SK-N-SH (cell line): ENCODE data around the gene ALDH5A1. TPM values are rescaled to one million over a fixed set of nuclear protein-coding genes. Genes with fewer than 3 reads are reported as not detected.

Experiments used
- CTCF ChIA-PET: fragments of 300-600, 350-600 bp; formaldehyde crosslinking; extraction: SDS; loops from one replicate; lab custom pipeline; 2021; lab: Yijun Ruan, JAX
- POLR2A ChIA-PET: fragments of 350-600 bp; sonication (Branson Sonifier 250); formaldehyde crosslinking; extraction: SDS; loops from one replicate; lab custom pipeline; 2020; ENCODE audit warnings: antibody characterized with exemption, inconsistent platforms; lab: Yijun Ruan, JAX
- DNase-seq: peaks from one replicate; pipeline ENCODE4 v3.0.0; 2012
- H2AFZ ChIP-seq: fragments of 200-600 bp; sonication (generic); 2 replicates; pipeline ENCODE4 v1.8.1; 2016; ENCODE audit warnings: antibody characterized with exemption, mild to moderate bottlenecking, low read depth
- H3F3A ChIP-seq: fragments of 200-600 bp; sonication (generic); replicated peaks from 2 replicates; pipeline ENCODE3; 2016; ENCODE audit warnings: antibody characterized with exemption, mild to moderate bottlenecking; ENCODE audit not compliant: insufficient read depth
- H3K27ac ChIP-seq, 2 experiments: fragments of 200-500 bp in 1 of 2; fragments of 200-600 bp in 1 of 2; sonication (Bioruptor generic) in 1 of 2; sonication (generic), shearing (Covaris generic) in 1 of 2; 2 replicates each; pipeline versions ENCODE4 v1.5.1 to v1.6.1; 2014 to 2016; ENCODE audit warnings: low read depth in 2 of 2, inconsistent platforms in 1 of 2, low read length in 1 of 2, mild to moderate bottlenecking in 1 of 2, mixed read lengths in 1 of 2
- H3K27me3 ChIP-seq: fragments of 200-600 bp; sonication (generic), shearing (Covaris generic); 2 replicates; pipeline ENCODE4 v1.6.1; 2016; ENCODE audit warnings: mixed run types; ENCODE audit not compliant: insufficient read depth
- H3K36me3 ChIP-seq, 2 experiments: fragments of 200-500 bp in 1 of 2; fragments of 200-600 bp in 1 of 2; sonication (Bioruptor generic) in 1 of 2; sonication (generic) in 1 of 2; replicated peaks in 1 of 2; 2 replicates each; pipeline versions ENCODE3 to v1.5.1; 2014 to 2016; ENCODE audit warnings: low read length in 1 of 2, mild to moderate bottlenecking in 1 of 2; ENCODE audit not compliant: insufficient read depth in 2 of 2, control insufficient read depth in 1 of 2
- H3K4me1 ChIP-seq, 2 experiments: fragments of 200-500 bp in 1 of 2; fragments of 200-600 bp in 1 of 2; sonication (Bioruptor generic) in 1 of 2; sonication (generic), shearing (Covaris generic) in 1 of 2; 2 replicates each; pipeline versions ENCODE4 v1.5.1 to v1.6.1; 2014 to 2016; ENCODE audit warnings: low read depth in 1 of 2, low read length in 1 of 2, mixed run types in 1 of 2; ENCODE audit not compliant: insufficient read depth in 2 of 2, control insufficient read depth in 1 of 2
- H3K4me2 ChIP-seq: fragments of 200-600 bp; sonication (generic), shearing (Covaris generic); 2 replicates; pipeline ENCODE4 v1.6.1; 2017; ENCODE audit warnings: mixed run types
- H3K4me3 ChIP-seq, 2 experiments: fragments of 200-500 bp in 1 of 2; fragments of 200-600 bp in 1 of 2; sonication (Bioruptor generic) in 1 of 2; sonication (generic), shearing (Covaris generic) in 1 of 2; 2 replicates each; pipeline versions ENCODE4 v1.5.1 to v1.8.1; 2014 to 2016; ENCODE audit warnings: low read depth in 2 of 2, inconsistent platforms in 1 of 2, low read length in 1 of 2, mild to moderate bottlenecking in 1 of 2, mixed read lengths in 1 of 2, moderate library complexity in 1 of 2
- H3K79me2 ChIP-seq: fragments of 200-600 bp; sonication (generic); 2 replicates; pipeline ENCODE4 v1.8.1; 2017; ENCODE audit warnings: mild to moderate bottlenecking; ENCODE audit not compliant: insufficient read depth
- H3K9ac ChIP-seq: fragments of 200-600 bp; sonication (generic); 2 replicates; pipeline ENCODE4 v1.6.1; 2017; ENCODE audit warnings: mixed run types
- H3K9me2 ChIP-seq: fragments of 200-600 bp; sonication (generic); 2 replicates; pipeline ENCODE4 v1.6.1; 2017; ENCODE audit warnings: mixed run types
- H3K9me3 ChIP-seq: fragments of 200-600 bp; sonication (generic); 2 replicates; pipeline ENCODE4 v1.6.1; 2017; ENCODE audit warnings: mixed run types, mild to moderate bottlenecking, moderate library complexity
- H4K20me1 ChIP-seq: fragments of 200-600 bp; sonication (generic); 2 replicates; pipeline ENCODE4 v1.6.1; 2017; ENCODE audit warnings: mild to moderate bottlenecking, mixed run types; ENCODE audit not compliant: insufficient read depth
- EZH2phosphoT487 ChIP-seq: fragments of 200-600 bp; sonication (generic); IDR thresholded peaks from 2 replicates; pipeline ENCODE4 v1.6.1; 2017; ENCODE audit warnings: low read depth, mixed run types, mild to moderate bottlenecking, antibody characterized with exemption, moderate library complexity, borderline replicate concordance
- FOSL2 ChIP-seq: IDR thresholded peaks from 2 replicates; pipeline ENCODE4 v1.4.0; 2012; ENCODE audit warnings: low read depth, mild to moderate bottlenecking, moderate library complexity, borderline replicate concordance
- FOXM1 ChIP-seq: IDR thresholded peaks from 2 replicates; pipeline ENCODE4 v1.4.0; 2012; ENCODE audit warnings: low read depth, mild to moderate bottlenecking
- GABPA ChIP-seq: IDR thresholded peaks from 2 replicates; pipeline ENCODE4 v1.4.0; 2012; ENCODE audit warnings: low read depth, mild to moderate bottlenecking
- MXI1 ChIP-seq: IDR thresholded peaks from 2 replicates; pipeline ENCODE4 v1.6.1; 2012; ENCODE audit warnings: mild to moderate bottlenecking, low read depth, low read length, improper control_type of control experiment
- NFIC ChIP-seq: IDR thresholded peaks from 2 replicates; pipeline ENCODE4 v1.4.0; 2012; ENCODE audit warnings: borderline replicate concordance
- SIN3A ChIP-seq: IDR thresholded peaks from 2 replicates; pipeline ENCODE4 v1.6.1; 2012; ENCODE audit warnings: low read depth, mild to moderate bottlenecking, low read length, moderate library complexity, borderline replicate concordance
- TCF12 ChIP-seq: IDR thresholded peaks from 2 replicates; pipeline ENCODE4 v1.4.0; 2012
- YY1 ChIP-seq: IDR thresholded peaks from 2 replicates; pipeline ENCODE4 v1.4.0; 2012; ENCODE audit warnings: low read depth, mild to moderate bottlenecking
- WGBS: methylation state at CpG from one replicate; pipeline ENCODE4 v1.1.6; 2017; ENCODE audit warnings: low lambda C conversion rate; 5-methylcytosine and 5-hydroxymethylcytosine counted together
- polyA plus RNA-seq, 3 experiments: library from polyadenylated mRNA; depleted of rRNA; stranded (reverse); fragments of >200 nt; gene quantifications; 2 replicates each; pipeline ENCODE4 v1.2.3, GENCODE V29; 2012
- TF ChIP-seq, protein P1 (sequence below): IDR thresholded peaks from 2 replicates; pipeline ENCODE4; 2012
- TF ChIP-seq, protein P2 (sequence below): IDR thresholded peaks from 2 replicates; pipeline ENCODE4 v1.6.1; 2012; ENCODE audit warnings: mild to moderate bottlenecking, low read depth, low read length, moderate library complexity

ALDH5A1 gene
- polyA plus RNA-seq, 1 of the 3 experiments (the other 2 are of a cell fraction), result 3.0 TPM

DNA sequence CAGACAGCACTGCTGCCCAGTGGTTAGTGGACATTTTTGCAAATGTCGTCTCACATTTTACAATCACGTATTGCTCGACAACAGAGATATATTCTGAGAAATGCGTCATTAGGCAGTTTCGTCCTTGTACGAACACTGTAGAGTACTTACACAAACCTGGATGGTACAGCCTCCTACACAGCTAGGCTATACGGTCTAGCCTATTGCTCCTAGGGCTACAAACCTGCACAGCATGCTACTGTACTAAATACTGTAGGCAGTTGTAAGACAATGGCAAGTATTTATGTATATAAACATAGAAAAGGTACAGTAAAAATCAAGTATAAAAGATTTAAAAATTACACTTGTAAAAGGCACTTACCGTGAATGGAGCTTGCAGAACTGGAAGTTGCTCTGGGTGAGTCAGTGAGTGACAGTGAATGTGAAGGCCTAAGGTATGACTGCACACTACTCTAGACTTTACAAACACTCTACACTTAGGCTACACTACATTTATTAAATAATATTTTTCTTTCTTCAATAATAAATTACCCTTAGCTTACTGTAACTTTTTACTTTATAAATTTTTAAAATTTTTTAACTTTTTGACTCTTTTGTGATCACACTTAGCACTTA lies 43.1 kb downstream of the ALDH5A1 start:
- Histone ChIP-seq H3K9me2 (no peaks in the 10 kb centered on the region), H3K4me1 (peaks cover 5 to 14% of the 10 kb centered on the region in 2 experiments; a peak in 3 of 4 replicates), H3K36me3 (peaks cover 0 to 4% of the 10 kb centered on the region in 2 experiments), H3K79me2 (no peaks in the 10 kb centered on the region), H4K20me1 (no peaks in the 10 kb centered on the region), H3F3A (peaks cover 3% of the 10 kb centered on the region), H3K27ac (no peak overlapping the region), H3K4me2 (0 out of 2 replicates have a peak overlapping the region, but pooled peaks have one; percentile 16), H3K4me3 (no peak overlapping the region), H2AFZ (no peak overlapping the region), H3K27me3 (no peaks in the 10 kb centered on the region), H3K9ac (no peak overlapping the region), H3K9me3 (no peaks in the 10 kb centered on the region)
- 94% methylated on average over 8 of the region's 8 CpGs for WGBS
- TF ChIP-seq, protein P1, sequence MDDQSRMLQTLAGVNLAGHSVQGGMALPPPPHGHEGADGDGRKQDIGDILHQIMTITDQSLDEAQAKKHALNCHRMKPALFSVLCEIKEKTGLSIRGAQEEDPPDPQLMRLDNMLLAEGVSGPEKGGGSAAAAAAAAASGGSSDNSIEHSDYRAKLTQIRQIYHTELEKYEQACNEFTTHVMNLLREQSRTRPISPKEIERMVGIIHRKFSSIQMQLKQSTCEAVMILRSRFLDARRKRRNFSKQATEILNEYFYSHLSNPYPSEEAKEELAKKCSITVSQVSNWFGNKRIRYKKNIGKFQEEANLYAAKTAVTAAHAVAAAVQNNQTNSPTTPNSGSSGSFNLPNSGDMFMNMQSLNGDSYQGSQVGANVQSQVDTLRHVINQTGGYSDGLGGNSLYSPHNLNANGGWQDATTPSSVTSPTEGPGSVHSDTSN, result 0 out of 2 replicates have a peak, but pooled peaks have one; percentile 7
- no peak for TF ChIP-seq EZH2phosphoT487
- ChIA-PET POLR2A (no interaction called here), CTCF (interaction anchor here (0.9 to 1.3 kb wide), 2 partner anchors 16 to 19 kb away, joined by 4 to 5 read pairs; no protein-coding TSS in a partner anchor)
- no peak for DNase-seq

DNA sequence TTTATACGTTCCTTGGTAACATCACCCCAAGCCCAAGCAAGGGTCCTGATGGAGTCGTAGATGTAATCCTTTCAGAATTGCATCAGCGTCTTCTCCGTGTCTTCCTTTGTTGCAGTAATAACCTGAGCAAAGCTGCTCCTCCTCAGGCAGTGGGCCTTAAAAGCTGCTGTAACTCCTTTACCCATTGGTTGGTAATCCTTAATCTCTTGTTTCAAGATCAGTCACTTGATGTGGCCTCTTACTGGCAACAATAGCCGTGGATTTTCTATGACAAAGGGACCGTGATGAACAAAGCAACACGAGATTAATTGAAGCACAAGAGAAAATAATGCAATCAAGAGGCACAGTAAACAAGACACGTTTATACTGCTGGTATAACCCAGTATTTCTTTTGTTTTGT lies 44.6 kb downstream of the ALDH5A1 start:
- Histone ChIP-seq H3K9ac (no peak overlapping the region), H3K9me2 (no peaks in the 10 kb centered on the region), H3K36me3 (no peaks in the 10 kb centered on the region), H3K4me2 (no peak overlapping the region), H3K4me3 (no peak overlapping the region), H3K9me3 (no peaks in the 10 kb centered on the region), H4K20me1 (no peaks in the 10 kb centered on the region), H2AFZ (no peak overlapping the region), H3F3A (peaks cover 3% of the 10 kb centered on the region), H3K4me1 (peaks cover 7 to 14% of the 10 kb centered on the region in 2 experiments; a peak in 3 of 4 replicates), H3K79me2 (no peaks in the 10 kb centered on the region), H3K27ac (no peak overlapping the region), H3K27me3 (no peaks in the 10 kb centered on the region)
- no peak for TF ChIP-seq FOSL2
- TF ChIP-seq TCF12, result no peak
- 86% methylated on average over 8 of the region's 8 CpGs for WGBS
- ChIA-PET CTCF (interaction anchor here (1.1 to 1.4 kb wide), 2 partner anchors 12 to 15 kb away, joined by 4 to 5 read pairs; no protein-coding TSS in a partner anchor), POLR2A (no interaction called here)
- no peak for DNase-seq

DNA sequence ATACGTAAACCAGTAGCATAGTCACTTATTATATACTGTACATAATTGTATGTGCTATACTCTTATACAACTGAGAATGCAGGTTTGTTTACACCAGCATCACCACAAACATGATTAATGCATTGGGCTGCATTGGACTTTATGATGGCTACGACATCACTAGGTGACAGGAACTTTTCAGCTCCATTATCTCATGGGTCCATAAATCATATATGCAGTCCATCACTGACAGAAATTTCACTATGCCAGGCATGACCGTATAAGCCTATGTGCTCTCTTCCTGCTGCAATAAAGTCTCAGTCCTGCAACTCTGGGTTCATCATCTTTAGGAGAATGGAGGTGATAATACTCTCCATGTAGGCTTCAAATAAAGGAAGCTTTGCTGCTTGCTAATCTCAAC lies 45.4 kb downstream of the ALDH5A1 start:
- H3K4me3 ChIP-seq, result no peak overlapping the region
- H4K20me1 ChIP-seq, result no peaks in the 10 kb centered on the region
- 84% methylated on average over 3 of the region's 3 CpGs for WGBS
- POLR2A ChIA-PET, result no interaction called here
- DNase-seq, result no peak
- no peak overlapping the region for H2AFZ ChIP-seq
- no peak overlapping the region for H3K9ac ChIP-seq
- H3K4me2 ChIP-seq, result no peak overlapping the region
- H3K9me2 ChIP-seq, result no peaks in the 10 kb centered on the region
- CTCF ChIA-PET, result interaction anchor here (1.4 kb wide), 1 partner anchor 15 kb away, joined by 5 read pairs; no protein-coding TSS in a partner anchor
- no peaks in the 10 kb centered on the region for H3K9me3 ChIP-seq
- TF ChIP-seq, protein P1, result no peak
- TF ChIP-seq, protein P2, sequence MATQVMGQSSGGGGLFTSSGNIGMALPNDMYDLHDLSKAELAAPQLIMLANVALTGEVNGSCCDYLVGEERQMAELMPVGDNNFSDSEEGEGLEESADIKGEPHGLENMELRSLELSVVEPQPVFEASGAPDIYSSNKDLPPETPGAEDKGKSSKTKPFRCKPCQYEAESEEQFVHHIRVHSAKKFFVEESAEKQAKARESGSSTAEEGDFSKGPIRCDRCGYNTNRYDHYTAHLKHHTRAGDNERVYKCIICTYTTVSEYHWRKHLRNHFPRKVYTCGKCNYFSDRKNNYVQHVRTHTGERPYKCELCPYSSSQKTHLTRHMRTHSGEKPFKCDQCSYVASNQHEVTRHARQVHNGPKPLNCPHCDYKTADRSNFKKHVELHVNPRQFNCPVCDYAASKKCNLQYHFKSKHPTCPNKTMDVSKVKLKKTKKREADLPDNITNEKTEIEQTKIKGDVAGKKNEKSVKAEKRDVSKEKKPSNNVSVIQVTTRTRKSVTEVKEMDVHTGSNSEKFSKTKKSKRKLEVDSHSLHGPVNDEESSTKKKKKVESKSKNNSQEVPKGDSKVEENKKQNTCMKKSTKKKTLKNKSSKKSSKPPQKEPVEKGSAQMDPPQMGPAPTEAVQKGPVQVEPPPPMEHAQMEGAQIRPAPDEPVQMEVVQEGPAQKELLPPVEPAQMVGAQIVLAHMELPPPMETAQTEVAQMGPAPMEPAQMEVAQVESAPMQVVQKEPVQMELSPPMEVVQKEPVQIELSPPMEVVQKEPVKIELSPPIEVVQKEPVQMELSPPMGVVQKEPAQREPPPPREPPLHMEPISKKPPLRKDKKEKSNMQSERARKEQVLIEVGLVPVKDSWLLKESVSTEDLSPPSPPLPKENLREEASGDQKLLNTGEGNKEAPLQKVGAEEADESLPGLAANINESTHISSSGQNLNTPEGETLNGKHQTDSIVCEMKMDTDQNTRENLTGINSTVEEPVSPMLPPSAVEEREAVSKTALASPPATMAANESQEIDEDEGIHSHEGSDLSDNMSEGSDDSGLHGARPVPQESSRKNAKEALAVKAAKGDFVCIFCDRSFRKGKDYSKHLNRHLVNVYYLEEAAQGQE, result no peak
- no peak for TF ChIP-seq YY1
- TF ChIP-seq MXI1, result no peak
- TF ChIP-seq SIN3A, result no peak
- no peak for TF ChIP-seq NFIC
- TF ChIP-seq FOXM1, result no peak
- TF ChIP-seq GABPA, result no peak
- H3F3A ChIP-seq, result peaks cover 3% of the 10 kb centered on the region
- peaks cover 7 to 14% of the 10 kb centered on the region in 2 experiments; a peak in 3 of 4 replicates for H3K4me1 ChIP-seq
- no peaks in the 10 kb centered on the region for H3K27me3 ChIP-seq
- H3K36me3 ChIP-seq, result no peaks in the 10 kb centered on the region
- H3K79me2 ChIP-seq, result no peaks in the 10 kb centered on the region
- no peak overlapping the region for H3K27ac ChIP-seq
